Ovary (tissue), 9 donors: Measurements from ENCODE around the gene PLEKHO1. TPM values are rescaled to one million over a fixed set of nuclear protein-coding genes. Genes with fewer than 3 reads are reported as not detected.

Source experiments
- DNase-seq, 5 donors: peaks; one replicate each; pipeline ENCODE4 v3.0.0-alpha.2; 2019 to 2020
- H3K27ac ChIP-seq, 2 donors: fragments of 200-600 bp; one replicate each; pipeline versions ENCODE4 v1.5.1 to v1.8.0; 2019 to 2022
- H3K27me3 ChIP-seq: fragments of 200-600 bp; one replicate; pipeline ENCODE4 v1.8.0; 2022
- H3K36me3 ChIP-seq: fragments of 200-600 bp; sonication (generic); one replicate; pipeline ENCODE4 v1.5.1; 2019
- H3K4me1 ChIP-seq: one replicate; pipeline ENCODE4 v1.8.1; 2013; ENCODE audit warnings: mild to moderate bottlenecking, moderate library complexity; ENCODE audit not compliant: insufficient read depth
- H3K4me3 ChIP-seq: fragments of 200-600 bp; sonication (generic); one replicate; pipeline ENCODE4 v1.5.1; 2017
- H3K9me3 ChIP-seq, 2 donors: fragments of 200-600 bp in 1 of 2; sonication (generic) in 1 of 2; one replicate each; pipeline versions ENCODE4 v1.5.1 to v1.8.1; 2013 to 2019; ENCODE audit warnings: mild to moderate bottlenecking in 1 of 2, moderate library complexity in 1 of 2
- CTCF ChIP-seq, 3 donors: fragments of 450-650 bp in 2 of 3; fragments of 200-600 bp in 1 of 3; IDR thresholded peaks; one replicate each; pipeline versions ENCODE4 v1.5.1 to v1.8.0; 2016 to 2022; ENCODE audit warnings: antibody characterized with exemption in 3 of 3, mild to moderate bottlenecking in 1 of 3
- EP300 ChIP-seq: sonication (generic); formaldehyde crosslinking; IDR thresholded peaks from one replicate; pipeline ENCODE4 v1.6.1; 2017; ENCODE audit warnings: antibody characterized with exemption
- POLR2A ChIP-seq: fragments of 450-650 bp; IDR thresholded peaks from one replicate; pipeline ENCODE4 v1.6.1; 2017; ENCODE audit warnings: antibody characterized with exemption, mild to moderate bottlenecking, moderate library complexity
- WGBS, 3 donors: extraction: QIAGEN DNeasy Blood & Tissue Kit in 1 of 3; methylation state at CpG; one replicate each; pipeline versions ENCODE4 v1.1.5 to v1.1.7; 2013 to 2017; 5-methylcytosine and 5-hydroxymethylcytosine counted together
- intact Hi-C, 4 donors: fragments of 100-400 bp; cut with DNase I; formaldehyde crosslinking; loops; one replicate each; pipeline versions ENCODE4 v1.11.0 to v1.15.1; 2022 to 2023
- polyA plus RNA-seq, 2 donors: library from polyadenylated mRNA; stranded (reverse); fragments of 200-250 nt in 1 of 2; fragments of 350-450 nt in 1 of 2; fragmentation: Illumina TruSeq in 1 of 2; extraction: RNeasy Lipid Tissue Mini Kit (QIAGEN cat#74804) in 1 of 2; gene quantifications; one replicate each; pipeline ENCODE4 v1.2.3, GENCODE V29; 2013 to 2014
- total RNA-seq, 7 donors: library from RNA; depleted of rRNA in 2 of 7; stranded (reverse); fragments of >200 nt in 2 of 7; fragmentation: NEBNext Ultra II Directional in 3 of 7; extraction: Animal tissue kit (Norgen Biotek cat#: 25700) in 3 of 7; gene quantifications; one replicate each; pipeline versions ENCODE4 v1.1.0 to v1.2.4, GENCODE V29; 2016 to 2023
- donor health status: DM: no; HTN: no; CAD: no; lungs with moderate emphysema.
- donor health status: DM: no; HTN: no; CAD: no.
- donor health status: Bipolar disorder and iron deficiency.
- donor health status: DM: yes; HTN: yes; CAD: no.
- donor health status: DM: no; HTN: no; CAD: no.
- donor health status: DM: yes; HTN: yes; CAD: no.

Gene PLEKHO1
- total and polyA plus RNA-seq, 9 donors, result 40.6 to 68.9 (median 55.6) TPM

- no peak overlapping the region for H3K4me3 ChIP-seq
- H3K27ac ChIP-seq, result no peak overlapping the region
- no peaks in the 10 kb centered on the region for H3K36me3 ChIP-seq
- 66 to 72% (median 71%) methylated on average over 10 of the region's 10 CpGs for WGBS, 3 donors
- peaks cover 10% of the 10 kb centered on the region for H3K4me1 ChIP-seq
- TF ChIP-seq POLR2A, result no peak
- intact Hi-C loops, result loop anchor here in 2 of 4 donors (5.0 to 10.0 kb wide), 2 partner anchors 52 to 75 kb away; no protein-coding TSS in a partner anchor
- no peaks in the 10 kb centered on the region for H3K9me3 ChIP-seq
- no peaks in the 10 kb centered on the region for H3K27me3 ChIP-seq
- no peak for DNase-seq
These were observed 2.7 kb upstream of the PLEKHO1 start for GRCh38 chr1:150146849-150147542.

GRCh38 chr1:150148837-150149270, 862 bp upstream of the PLEKHO1 start:
- Histone ChIP-seq H3K9me3 (no peaks in the 10 kb centered on the region), H3K4me1 (peaks cover 13% of the 10 kb centered on the region), H3K27ac (peak overlapping the region; percentile 83 to 97), H3K4me3 (peak overlapping the region; percentile 75), H3K27me3 (no peaks in the 10 kb centered on the region), H3K36me3 (no peaks in the 10 kb centered on the region)
- DNase-seq, result no peak
- intact Hi-C loops, result loop anchor here in 2 of 4 donors (5.0 to 10.0 kb wide), 2 partner anchors 54 to 77 kb away; no protein-coding TSS in a partner anchor
- WGBS, 3 donors, result 36 to 49% (median 44%) methylated on average over 8 of the region's 8 CpGs
- no peak for TF ChIP-seq POLR2A
- TF ChIP-seq EP300, result no peak
- no peak for TF ChIP-seq CTCF (IDR thresholded peaks at IDR 0.05)

DNA sequence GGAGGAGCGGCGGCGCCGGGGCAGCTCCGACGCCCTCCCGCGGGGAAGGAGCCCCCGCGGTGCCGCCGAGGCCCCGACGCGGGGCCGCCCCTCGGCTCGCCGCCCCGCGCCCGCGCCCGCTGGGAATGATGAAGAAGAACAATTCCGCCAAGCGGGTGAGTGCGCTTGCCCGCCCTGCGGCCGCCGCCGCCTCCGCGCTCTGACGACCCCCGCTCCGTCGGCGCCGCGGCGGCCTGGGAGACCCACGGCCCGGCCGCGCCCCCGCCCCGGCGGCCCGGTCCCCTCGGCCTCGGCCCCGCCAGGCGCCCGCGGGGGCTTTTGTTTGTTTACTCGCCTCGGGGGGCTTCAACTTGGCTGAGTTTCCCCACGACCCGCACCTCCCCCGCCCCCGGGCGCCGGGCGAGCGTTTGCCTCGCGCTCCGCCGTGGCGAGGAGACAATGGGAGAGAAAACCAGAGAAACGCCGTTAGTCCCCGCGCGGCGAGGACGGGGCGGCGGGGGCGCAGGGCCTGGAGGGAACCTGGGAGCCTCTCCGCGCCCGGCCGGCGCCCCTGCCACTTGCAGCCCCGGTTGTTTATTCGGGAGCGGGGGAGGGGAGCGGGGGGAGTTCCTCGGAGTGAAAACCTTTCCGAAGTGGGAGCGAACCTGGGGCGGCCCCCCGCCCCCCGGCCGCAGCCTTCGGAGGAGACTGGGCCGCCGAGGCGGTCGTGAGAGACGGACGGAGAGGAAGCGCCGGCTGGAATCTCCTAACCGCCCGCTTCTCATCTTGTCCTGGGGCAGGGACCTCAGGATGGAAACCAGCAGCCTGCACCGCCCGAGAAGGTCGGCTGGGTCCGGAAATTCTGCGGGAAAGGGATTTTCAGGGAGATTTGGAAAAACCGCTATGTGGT, 661 bp downstream of the PLEKHO1 start:
- peak overlapping the region; percentile 75 for H3K4me3 ChIP-seq
- TF ChIP-seq POLR2A, result no peak
- no peak for TF ChIP-seq CTCF (IDR thresholded peaks at IDR 0.05)
- no peak for TF ChIP-seq EP300
- H3K27ac ChIP-seq, result peak overlapping the region; percentile 83 to 97
- 0 to 1% (median 1%) methylated on average over 64 to 114 of the region's 114 CpGs for WGBS, 3 donors
- intact Hi-C loops, result no loop called here
- H3K27me3 ChIP-seq, result no peaks in the 10 kb centered on the region
- DNase-seq, result peak in 4 of 5 donors; percentile 62 to 78 (median 70)
- H3K9me3 ChIP-seq, result no peaks in the 10 kb centered on the region
- no peaks in the 10 kb centered on the region for H3K36me3 ChIP-seq
- peaks cover 12% of the 10 kb centered on the region for H3K4me1 ChIP-seq

DNA sequence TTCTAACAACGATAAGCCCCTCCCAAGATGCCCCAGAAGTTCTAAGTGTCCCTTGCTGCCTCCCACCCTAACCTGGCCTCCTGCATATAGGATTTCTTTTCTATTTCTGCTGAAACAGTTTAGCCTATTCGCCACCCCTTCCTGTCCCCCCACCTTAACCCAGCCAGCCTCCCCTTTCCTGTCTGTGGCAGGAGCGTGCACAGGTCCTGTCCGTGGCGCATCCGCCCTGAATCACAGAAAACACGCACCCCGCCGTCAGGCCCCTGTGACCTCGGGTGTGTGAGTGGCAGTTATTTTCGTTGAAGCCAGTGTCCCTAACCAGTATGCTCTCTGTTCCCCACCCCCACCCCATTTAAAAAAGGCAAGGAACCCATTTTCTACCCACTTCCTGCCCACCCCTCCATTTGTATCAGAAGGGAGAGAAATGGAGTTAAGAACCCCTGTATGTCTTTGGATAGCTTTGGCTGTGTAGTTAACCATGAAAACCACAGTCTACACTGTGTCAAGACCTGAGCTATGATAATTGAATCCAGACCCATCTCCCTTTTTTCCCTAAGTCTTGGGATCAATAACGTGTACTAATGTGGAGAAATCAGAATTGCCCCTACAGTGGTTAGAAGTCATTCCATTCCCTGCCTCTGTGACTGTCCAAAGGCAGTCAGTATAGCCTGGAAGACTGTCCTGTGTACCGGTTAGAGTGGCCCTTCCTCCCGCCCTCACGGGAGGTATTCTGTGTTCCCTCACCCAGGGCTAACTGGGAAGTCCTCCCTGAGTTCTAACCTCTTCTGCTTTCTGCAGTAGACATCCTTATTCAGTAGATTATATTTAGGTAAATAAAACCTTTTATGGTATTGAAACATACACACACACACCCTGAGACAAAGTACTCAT, 1.8 kb downstream of the PLEKHO1 start:
- Histone ChIP-seq H3K27ac (peak overlapping the region; percentile 83 to 97), H3K27me3 (no peaks in the 10 kb centered on the region), H3K36me3 (no peaks in the 10 kb centered on the region), H3K4me1 (peaks cover 12% of the 10 kb centered on the region), H3K4me3 (peak overlapping the region; percentile 75), H3K9me3 (no peaks in the 10 kb centered on the region)
- WGBS, 3 donors, result 13 to 23% (median 17%) methylated on average over 15 of the region's 15 CpGs
- TF ChIP-seq POLR2A (no peak), EP300 (no peak), CTCF (IDR thresholded peaks at IDR 0.05) (no peak)
- peak in 2 of 5 donors; percentile 49 to 51 for DNase-seq
- intact Hi-C loops, result no loop called here
